WTC11 (cell line): ENCODE results near the gene MLN.

Experiments used
- ATF1 ChIP-seq: sonication (generic); formaldehyde crosslinking; IDR thresholded peaks from 2 replicates; pipeline ENCODE4 v1.8.1; 2023; ENCODE audit warnings: mild to moderate bottlenecking, moderate library complexity, missing genetic modification reagents
- FOXJ3 ChIP-seq: sonication (generic); formaldehyde crosslinking; IDR thresholded peaks from 2 replicates; pipeline ENCODE4 v1.9.0; 2021; ENCODE audit warnings: missing genetic modification reagents, mild to moderate bottlenecking, borderline replicate concordance
- TEAD1 ChIP-seq: sonication (generic); formaldehyde crosslinking; IDR thresholded peaks from 2 replicates; pipeline ENCODE4 v1.8.0; 2022; ENCODE audit warnings: mild to moderate bottlenecking, missing genetic modification reagents
- TF ChIP-seq, protein P1 (sequence below): fragments of 200-600 bp; IDR thresholded peaks from 2 replicates; pipeline ENCODE4 v1.8.0; 2022; ENCODE audit warnings: antibody characterized with exemption
- TF ChIP-seq, protein P2 (sequence below): sonication (generic); formaldehyde crosslinking; IDR thresholded peaks from 2 replicates; pipeline ENCODE4 v1.8.0; 2022; ENCODE audit warnings: mild to moderate bottlenecking, missing genetic modification reagents
- TF ChIP-seq, protein P3 (sequence below): fragments of 250-450 bp; sonication (Bioruptor Pico); conservative IDR thresholded peaks from 2 replicates; pipeline ENCODE4 v1.9.0; 2021; ENCODE audit warnings: mild to moderate bottlenecking
- TF ChIP-seq, protein P4 (sequence below): sonication (generic); formaldehyde crosslinking; IDR thresholded peaks from 2 replicates; pipeline ENCODE4 v1.8.0; 2022; ENCODE audit warnings: mild to moderate bottlenecking, missing genetic modification reagents
- TF ChIP-seq, protein P5 (sequence below): sonication (generic); formaldehyde crosslinking; IDR thresholded peaks from 2 replicates; pipeline ENCODE4 v1.8.1; 2023; ENCODE audit warnings: mild to moderate bottlenecking, moderate library complexity, missing genetic modification reagents

DNA sequence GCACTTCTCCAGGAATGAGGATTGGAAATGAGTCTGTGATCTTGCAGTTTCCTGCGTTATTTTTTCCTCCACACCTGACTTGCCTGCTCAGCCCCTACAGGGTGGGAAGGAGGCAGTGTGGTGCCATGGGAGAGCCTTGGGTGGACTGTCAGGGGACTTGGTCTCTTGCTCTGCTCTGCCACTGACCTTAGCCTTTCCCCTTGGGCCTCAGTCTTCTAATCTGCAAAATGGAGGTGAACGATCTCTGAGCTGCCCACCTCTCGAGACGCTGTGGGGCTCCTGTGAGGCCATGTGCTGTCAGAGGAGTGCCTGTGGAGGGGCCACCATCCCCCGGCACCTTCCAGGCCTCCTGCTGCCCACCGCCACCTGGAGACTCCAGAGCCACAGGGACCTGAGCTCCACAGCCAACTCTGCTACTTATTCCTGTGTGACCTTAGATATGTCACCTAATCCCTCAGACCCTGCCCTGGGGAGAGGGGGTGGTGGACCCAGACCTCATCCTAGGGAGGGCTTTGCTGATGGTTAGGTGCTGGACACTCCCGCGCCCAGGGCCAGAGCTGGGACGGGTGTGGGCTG lies 45.8 kb upstream of the MLN start:
- TF ChIP-seq, protein P1, sequence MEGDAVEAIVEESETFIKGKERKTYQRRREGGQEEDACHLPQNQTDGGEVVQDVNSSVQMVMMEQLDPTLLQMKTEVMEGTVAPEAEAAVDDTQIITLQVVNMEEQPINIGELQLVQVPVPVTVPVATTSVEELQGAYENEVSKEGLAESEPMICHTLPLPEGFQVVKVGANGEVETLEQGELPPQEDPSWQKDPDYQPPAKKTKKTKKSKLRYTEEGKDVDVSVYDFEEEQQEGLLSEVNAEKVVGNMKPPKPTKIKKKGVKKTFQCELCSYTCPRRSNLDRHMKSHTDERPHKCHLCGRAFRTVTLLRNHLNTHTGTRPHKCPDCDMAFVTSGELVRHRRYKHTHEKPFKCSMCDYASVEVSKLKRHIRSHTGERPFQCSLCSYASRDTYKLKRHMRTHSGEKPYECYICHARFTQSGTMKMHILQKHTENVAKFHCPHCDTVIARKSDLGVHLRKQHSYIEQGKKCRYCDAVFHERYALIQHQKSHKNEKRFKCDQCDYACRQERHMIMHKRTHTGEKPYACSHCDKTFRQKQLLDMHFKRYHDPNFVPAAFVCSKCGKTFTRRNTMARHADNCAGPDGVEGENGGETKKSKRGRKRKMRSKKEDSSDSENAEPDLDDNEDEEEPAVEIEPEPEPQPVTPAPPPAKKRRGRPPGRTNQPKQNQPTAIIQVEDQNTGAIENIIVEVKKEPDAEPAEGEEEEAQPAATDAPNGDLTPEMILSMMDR, result no peak
- TF ChIP-seq FOXJ3 (no peak), TEAD1 (CRISPR knock-in tag) (no peak), ATF1 (CRISPR knock-in tag) (no peak)
- TF ChIP-seq, protein P2, sequence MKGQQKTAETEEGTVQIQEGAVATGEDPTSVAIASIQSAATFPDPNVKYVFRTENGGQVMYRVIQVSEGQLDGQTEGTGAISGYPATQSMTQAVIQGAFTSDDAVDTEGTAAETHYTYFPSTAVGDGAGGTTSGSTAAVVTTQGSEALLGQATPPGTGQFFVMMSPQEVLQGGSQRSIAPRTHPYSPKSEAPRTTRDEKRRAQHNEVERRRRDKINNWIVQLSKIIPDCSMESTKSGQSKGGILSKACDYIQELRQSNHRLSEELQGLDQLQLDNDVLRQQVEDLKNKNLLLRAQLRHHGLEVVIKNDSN (CRISPR knock-in tag), result no peak
- TF ChIP-seq, protein P3, sequence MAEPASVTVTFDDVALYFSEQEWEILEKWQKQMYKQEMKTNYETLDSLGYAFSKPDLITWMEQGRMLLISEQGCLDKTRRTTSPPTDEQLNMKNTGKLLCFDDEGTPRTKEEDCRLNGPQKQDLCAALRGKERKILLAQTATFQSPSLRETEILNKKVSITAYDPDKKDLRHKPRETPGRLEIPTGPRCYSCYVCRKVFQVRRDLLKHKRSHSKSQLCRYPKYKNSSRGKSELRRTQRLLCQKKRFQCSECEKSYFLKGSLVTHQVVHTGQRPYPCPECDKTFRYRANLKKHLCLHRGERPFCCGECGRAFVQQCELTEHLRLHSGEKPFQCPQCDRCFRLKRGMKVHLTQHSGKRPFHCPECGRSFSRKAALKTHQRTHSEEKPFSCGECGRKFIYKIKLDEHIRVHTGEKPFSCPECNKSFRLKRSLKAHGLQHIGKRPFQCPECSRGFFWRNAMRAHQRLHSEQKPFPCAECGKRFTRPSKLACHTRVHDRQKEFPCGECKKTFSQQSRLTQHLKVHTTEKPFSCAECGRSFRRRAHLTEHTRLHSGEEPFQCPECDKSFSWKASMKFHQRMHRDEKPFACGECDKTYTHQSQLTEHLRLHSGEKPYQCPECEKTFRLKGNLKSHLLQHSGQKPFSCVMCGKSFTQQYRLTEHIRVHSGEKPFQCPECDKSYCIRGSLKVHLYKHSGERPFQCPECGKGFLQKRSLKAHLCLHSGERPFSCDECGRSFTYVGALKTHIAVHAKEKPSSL (CRISPR knock-in tag), result no peak
- TF ChIP-seq, protein P4, sequence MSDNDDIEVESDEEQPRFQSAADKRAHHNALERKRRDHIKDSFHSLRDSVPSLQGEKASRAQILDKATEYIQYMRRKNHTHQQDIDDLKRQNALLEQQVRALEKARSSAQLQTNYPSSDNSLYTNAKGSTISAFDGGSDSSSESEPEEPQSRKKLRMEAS, result no peak
- TF ChIP-seq, protein P5, sequence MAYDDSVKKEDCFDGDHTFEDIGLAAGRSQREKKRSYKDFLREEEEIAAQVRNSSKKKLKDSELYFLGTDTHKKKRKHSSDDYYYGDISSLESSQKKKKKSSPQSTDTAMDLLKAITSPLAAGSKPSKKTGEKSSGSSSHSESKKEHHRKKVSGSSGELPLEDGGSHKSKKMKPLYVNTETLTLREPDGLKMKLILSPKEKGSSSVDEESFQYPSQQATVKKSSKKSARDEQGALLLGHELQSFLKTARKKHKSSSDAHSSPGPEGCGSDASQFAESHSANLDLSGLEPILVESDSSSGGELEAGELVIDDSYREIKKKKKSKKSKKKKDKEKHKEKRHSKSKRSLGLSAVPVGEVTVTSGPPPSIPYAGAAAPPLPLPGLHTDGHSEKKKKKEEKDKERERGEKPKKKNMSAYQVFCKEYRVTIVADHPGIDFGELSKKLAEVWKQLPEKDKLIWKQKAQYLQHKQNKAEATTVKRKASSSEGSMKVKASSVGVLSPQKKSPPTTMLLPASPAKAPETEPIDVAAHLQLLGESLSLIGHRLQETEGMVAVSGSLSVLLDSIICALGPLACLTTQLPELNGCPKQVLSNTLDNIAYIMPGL, result no peak
